BLaER1 treated with 17β-estradiol and CSF1 and Interleukin-3, amounts not matched to agents 10 nM and 100 nM (cell line): ENCODE results near the gene KDM1A.

Experiments used
- H3K27ac ChIP-seq, 11 experiments: shearing (Covaris generic); formaldehyde crosslinking; 2 replicates each; pipeline ENCODE4 v1.8.1; 2022
- H3K27me3 ChIP-seq, 11 experiments: shearing (Covaris generic); formaldehyde crosslinking; 2 replicates each; pipeline ENCODE4 v1.8.1; 2022
- H3K36me3 ChIP-seq, 11 experiments: shearing (Covaris generic); formaldehyde crosslinking; 2 replicates each; pipeline ENCODE4 v1.8.1; 2022
- H3K4me1 ChIP-seq, 10 experiments: shearing (Covaris generic); formaldehyde crosslinking; 2 replicates each; pipeline ENCODE4 v1.8.1; 2022
- H3K4me2 ChIP-seq, 11 experiments: shearing (Covaris generic); formaldehyde crosslinking; 2 replicates each; pipeline ENCODE4 v1.8.1; 2022
- H3K4me3 ChIP-seq, 10 experiments: shearing (Covaris generic); formaldehyde crosslinking; 2 replicates each; pipeline ENCODE4 v1.8.1; 2022
- H3K9ac ChIP-seq, 11 experiments: shearing (Covaris generic); formaldehyde crosslinking; 2 replicates each; pipeline ENCODE4 v1.8.1; 2022
- H3K9me3 ChIP-seq, 11 experiments: shearing (Covaris generic); formaldehyde crosslinking; replicated peaks in 1 of 11; 2 replicates each; pipeline ENCODE4 v1.8.1; 2022
- H4K20me1 ChIP-seq, 11 experiments: shearing (Covaris generic); formaldehyde crosslinking; 2 replicates each; pipeline ENCODE4 v1.8.1; 2022
- Cebpa-rat ChIP-seq, 11 experiments: shearing (Covaris generic); IDR thresholded peaks; 2 replicates each; pipeline ENCODE4 v1.8.1; 2022

KDM1A gene

DNA sequence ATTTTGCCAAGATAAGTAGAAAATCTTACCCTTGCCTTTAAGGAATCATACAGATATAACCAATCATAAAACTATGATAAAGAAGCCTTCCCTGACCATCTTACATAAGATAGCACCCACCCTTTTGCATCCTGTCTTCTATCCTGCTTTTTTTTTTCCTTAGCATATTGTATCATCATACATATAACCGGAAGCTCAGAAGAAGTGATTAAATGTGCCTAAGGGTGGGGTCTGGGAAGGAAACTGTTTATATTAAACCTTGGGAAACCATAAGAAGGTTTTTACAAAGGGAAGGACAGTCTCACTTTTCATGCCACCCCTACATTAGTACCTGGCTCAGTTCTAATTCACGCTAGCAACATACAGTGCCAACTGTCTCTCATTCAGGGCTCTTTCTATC is 82.6 kb downstream of the KDM1A start:
- H3K9ac ChIP-seq, result peak overlapping the region; percentile 2 to 88 (median 82); a peak in 21 of 22 replicates
- no peak for TF ChIP-seq Cebpa-rat (IDR thresholded peaks at IDR 0.05)
- H3K36me3 ChIP-seq, result peaks cover 36 to 56% (median 47%) of the 10 kb centered on the region in 11 experiments
- no peaks in the 10 kb centered on the region for H3K9me3 ChIP-seq
- peak overlapping the region; percentile 43 to 100 (median 96); a peak in 21 of 22 replicates for H3K27ac ChIP-seq
- H3K27me3 ChIP-seq, result no peaks in the 10 kb centered on the region
- peak overlapping the region in 7 of 10 experiments; percentile 6 to 59 (median 40); a peak in 11 of 20 replicates for H3K4me3 ChIP-seq
- H4K20me1 ChIP-seq, result peaks cover 16 to 73% (median 27%) of the 10 kb centered on the region in 11 experiments; a peak in 19 of 22 replicates
- H3K4me2 ChIP-seq, result peak overlapping the region; percentile 75 to 98 (median 88)
- peaks cover 49 to 96% (median 72%) of the 10 kb centered on the region in 10 experiments for H3K4me1 ChIP-seq

GRCh38 chr1:23102289-23102688 is 83.0 kb downstream of the KDM1A start:
- H3K27me3 ChIP-seq, result no peaks in the 10 kb centered on the region
- TF ChIP-seq Cebpa-rat (IDR thresholded peaks at IDR 0.05), result no peak
- peak overlapping the region; percentile 43 to 100 (median 96); a peak in 21 of 22 replicates for H3K27ac ChIP-seq
- H3K4me2 ChIP-seq, result peak overlapping the region; percentile 75 to 98 (median 88)
- H3K9ac ChIP-seq, result peak overlapping the region; percentile 2 to 88 (median 82); a peak in 21 of 22 replicates
- H3K4me3 ChIP-seq, result peak overlapping the region in 7 of 10 experiments; percentile 6 to 59 (median 40); a peak in 11 of 20 replicates
- peaks cover 36 to 56% (median 47%) of the 10 kb centered on the region in 11 experiments for H3K36me3 ChIP-seq
- H3K4me1 ChIP-seq, result peaks cover 49 to 98% (median 72%) of the 10 kb centered on the region in 10 experiments
- H4K20me1 ChIP-seq, result peaks cover 12 to 69% (median 27%) of the 10 kb centered on the region in 11 experiments; a peak in 19 of 22 replicates
- no peaks in the 10 kb centered on the region for H3K9me3 ChIP-seq

GRCh38 chr1:23103001-23103889 is 84.0 kb downstream of the KDM1A start:
- Histone ChIP-seq H3K27me3 (no peaks in the 10 kb centered on the region), H3K27ac (peak overlapping the region; percentile 1 to 100 (median 96); a peak in 21 of 22 replicates), H3K4me2 (peak overlapping the region; percentile 75 to 98 (median 88)), H3K9me3 (no peaks in the 10 kb centered on the region), H3K4me3 (peak overlapping the region in 3 of 10 experiments; percentile 38 to 59 (median 40); a peak in 3 of 20 replicates), H3K36me3 (peaks cover 39 to 56% (median 47%) of the 10 kb centered on the region in 11 experiments), H4K20me1 (peaks cover 3 to 60% (median 26%) of the 10 kb centered on the region in 11 experiments; a peak in 21 of 22 replicates), H3K9ac (peak overlapping the region; percentile 1 to 88 (median 82); a peak in 17 of 22 replicates), H3K4me1 (peaks cover 49 to 88% (median 66%) of the 10 kb centered on the region in 10 experiments)
- no peak for TF ChIP-seq Cebpa-rat (IDR thresholded peaks at IDR 0.05)

DNA sequence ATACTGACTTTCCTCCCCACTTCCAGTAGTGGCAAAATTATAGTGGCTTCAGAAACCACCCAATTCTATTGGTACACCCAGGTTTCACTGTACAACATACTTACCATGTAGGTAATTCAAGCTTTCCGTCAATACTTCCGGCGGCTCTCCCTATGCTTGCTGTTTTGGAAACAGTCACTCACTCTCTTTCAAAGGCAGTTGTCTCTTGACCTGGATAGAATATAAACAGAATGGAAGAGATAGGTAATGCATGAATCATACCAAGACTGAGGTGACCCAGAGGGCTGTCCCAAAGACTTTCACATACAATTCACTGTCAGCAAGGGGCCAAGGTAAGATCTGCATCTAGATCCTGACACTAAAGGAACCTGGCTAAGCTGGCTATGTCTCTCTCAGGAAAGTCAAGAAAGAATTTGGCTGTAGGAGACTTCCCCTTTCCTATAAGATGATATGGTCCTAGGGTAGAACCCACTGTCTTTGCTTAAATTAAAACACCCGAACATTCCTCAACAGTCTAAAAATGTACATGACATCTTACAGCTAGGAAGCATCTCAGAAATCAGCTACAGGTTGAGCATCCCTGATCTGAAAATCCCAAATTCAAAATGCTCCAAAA is 89.8 kb downstream of the KDM1A start:
- no peak overlapping the region for H3K9ac ChIP-seq
- peaks cover 47 to 73% (median 58%) of the 10 kb centered on the region in 11 experiments for H3K36me3 ChIP-seq

DNA sequence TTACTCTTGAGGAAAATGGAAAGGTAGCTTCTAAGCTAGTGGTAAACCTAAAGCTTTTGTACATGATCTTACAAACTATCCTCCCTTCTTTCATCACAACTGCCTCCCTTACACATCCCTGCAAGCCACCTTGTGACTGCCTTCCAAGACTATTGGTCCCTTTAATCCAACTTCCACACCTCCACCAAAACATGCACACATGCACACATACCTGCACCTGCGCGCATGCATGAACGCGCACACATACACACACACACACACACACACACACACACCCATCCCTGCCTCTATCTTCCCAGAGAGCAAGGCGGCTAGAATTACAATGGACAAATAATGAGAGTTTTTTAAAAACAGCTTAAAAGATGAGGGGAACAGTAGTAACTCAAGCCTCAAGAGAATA is 91.1 kb downstream of the KDM1A start:
- H3K36me3 ChIP-seq, result peaks cover 37 to 60% (median 44%) of the 10 kb centered on the region in 11 experiments
- H4K20me1 ChIP-seq, result peaks cover 32 to 100% (median 86%) of the 10 kb centered on the region in 11 experiments; a peak in 21 of 22 replicates
- H3K9ac ChIP-seq, result no peak overlapping the region
- H3K4me1 ChIP-seq, result peaks cover 35 to 85% (median 62%) of the 10 kb centered on the region in 10 experiments
- H3K27ac ChIP-seq, result peak overlapping the region in 1 of 11 experiments; percentile 37; a peak in 2 of 22 replicates
- peak overlapping the region in 5 of 11 experiments; percentile 8 to 88 (median 67); a peak in 7 of 22 replicates for H3K4me2 ChIP-seq
- H3K9me3 ChIP-seq, result no peaks in the 10 kb centered on the region
- no peak for TF ChIP-seq Cebpa-rat (IDR thresholded peaks at IDR 0.05)
- H3K27me3 ChIP-seq, result no peaks in the 10 kb centered on the region
- no peak overlapping the region for H3K4me3 ChIP-seq

More for the DNA sequence above, 89.8 kb downstream of the KDM1A start:
- Histone ChIP-seq H3K4me2 (peak overlapping the region in 3 of 11 experiments; percentile 67 to 88 (median 82); a peak in 3 of 22 replicates), H3K27ac (no peak overlapping the region), H3K4me3 (no peak overlapping the region), H3K27me3 (no peaks in the 10 kb centered on the region), H4K20me1 (peaks cover 25 to 95% (median 72%) of the 10 kb centered on the region in 11 experiments; a peak in 21 of 22 replicates), H3K4me1 (peaks cover 21 to 85% (median 60%) of the 10 kb centered on the region in 10 experiments), H3K9me3 (no peaks in the 10 kb centered on the region)
- no peak for TF ChIP-seq Cebpa-rat (IDR thresholded peaks at IDR 0.05)

DNA sequence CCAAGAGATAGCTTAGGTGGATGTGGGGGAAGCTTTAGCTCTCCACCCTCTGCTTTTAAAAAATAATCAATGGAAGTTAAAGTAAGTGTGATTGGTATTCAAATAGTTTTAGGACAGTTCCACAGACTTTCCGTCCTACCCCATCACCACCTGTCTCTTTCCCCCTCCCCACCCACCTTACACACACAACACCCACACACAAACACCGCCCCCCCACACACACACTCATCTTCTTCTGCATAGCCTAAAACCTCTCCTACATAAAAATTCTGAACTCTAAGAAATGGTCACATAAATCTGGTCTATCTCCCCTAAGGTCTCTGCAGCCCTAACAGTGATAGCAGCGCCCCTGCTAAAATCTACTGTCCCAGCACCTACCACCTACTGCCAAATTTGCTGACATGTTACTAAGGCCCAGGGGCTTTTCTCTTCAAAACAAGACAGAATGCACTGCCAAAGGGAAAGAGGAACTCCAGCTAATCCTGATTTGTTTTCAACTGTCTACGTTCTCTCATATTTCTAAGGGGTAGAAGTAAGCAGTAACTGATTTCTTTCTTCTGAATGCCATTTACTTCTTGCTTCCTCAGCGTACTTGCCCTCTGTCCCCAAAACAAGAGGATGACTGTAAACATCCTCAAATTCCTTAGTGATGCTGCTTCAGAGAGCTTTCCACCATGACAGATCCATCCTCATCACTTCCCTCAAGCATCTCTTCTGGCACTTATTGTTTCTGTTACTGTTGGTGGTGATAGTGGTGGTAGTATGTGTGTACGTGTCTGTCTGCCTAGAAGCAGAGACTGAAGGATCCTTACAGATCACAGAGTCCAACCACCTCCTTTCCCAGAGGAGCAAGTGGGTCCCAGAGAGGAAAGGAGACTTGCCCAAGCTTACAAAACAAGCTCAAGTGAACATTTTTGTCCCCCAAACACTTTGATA is 92.6 kb downstream of the KDM1A start:
- no peak overlapping the region for H3K4me3 ChIP-seq
- H3K4me2 ChIP-seq, result peak overlapping the region in 10 of 11 experiments; percentile 20 to 88 (median 66); a peak in 19 of 22 replicates

DNA sequence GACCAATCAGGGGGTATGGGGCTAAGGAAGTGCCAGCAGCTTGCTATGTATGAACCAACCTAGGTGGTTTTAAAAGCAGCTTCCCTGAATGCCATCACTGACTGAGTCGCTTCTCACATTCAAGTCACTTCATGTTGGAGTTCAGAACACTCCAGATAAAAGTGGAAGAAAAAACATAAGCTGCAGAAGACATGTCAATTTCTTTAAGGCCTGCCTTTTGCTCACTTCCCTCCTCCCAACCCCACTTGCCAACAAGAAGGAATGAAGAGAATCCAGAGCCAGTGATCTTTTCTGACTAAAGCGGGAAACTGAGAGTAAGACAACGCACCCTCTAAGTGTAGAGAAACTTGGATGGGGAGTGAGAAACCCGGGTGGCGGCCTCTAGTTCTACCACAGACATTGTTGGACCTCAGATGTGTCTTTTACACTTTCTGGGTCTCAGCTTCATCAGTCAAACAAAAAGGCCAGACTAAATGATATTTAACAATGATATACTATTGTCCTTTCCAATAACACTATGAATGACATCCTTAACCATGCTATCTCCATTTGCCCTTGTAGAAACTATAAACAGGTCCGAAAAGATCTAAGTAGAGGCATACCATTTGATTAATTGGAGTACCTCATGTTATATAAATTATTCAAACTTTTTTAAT is 95.3 kb downstream of the KDM1A start:
- Histone ChIP-seq H3K36me3 (peaks cover 0 to 23% (median 11%) of the 10 kb centered on the region in 11 experiments; a peak in 13 of 22 replicates), H3K9ac (peak overlapping the region; percentile 28 to 65 (median 42); a peak in 18 of 22 replicates), H3K9me3 (peaks cover 0 to 8% (median 0%) of the 10 kb centered on the region in 11 experiments; a peak in 2 of 22 replicates), H4K20me1 (peaks cover 32 to 100% (median 96%) of the 10 kb centered on the region in 11 experiments; a peak in 21 of 22 replicates), H3K4me1 (peaks cover 54 to 100% (median 95%) of the 10 kb centered on the region in 10 experiments), H3K27ac (peak overlapping the region; percentile 38 to 80 (median 67); a peak in 19 of 22 replicates), H3K4me2 (peak overlapping the region; percentile 19 to 88 (median 65); a peak in 21 of 22 replicates), H3K27me3 (no peaks in the 10 kb centered on the region), H3K4me3 (no peak overlapping the region)
- TF ChIP-seq Cebpa-rat (IDR thresholded peaks at IDR 0.05), result no peak

More for the DNA sequence above, 92.6 kb downstream of the KDM1A start:
- Histone ChIP-seq H3K27ac (peak overlapping the region in 9 of 11 experiments; percentile 1 to 80 (median 38); a peak in 15 of 22 replicates), H3K27me3 (no peaks in the 10 kb centered on the region), H3K9me3 (peaks cover 0 to 8% (median 0%) of the 10 kb centered on the region in 11 experiments; a peak in 2 of 22 replicates), H3K36me3 (peaks cover 22 to 45% (median 33%) of the 10 kb centered on the region in 11 experiments), H4K20me1 (peaks cover 36 to 100% (median 96%) of the 10 kb centered on the region in 11 experiments; a peak in 21 of 22 replicates), H3K9ac (peak overlapping the region in 5 of 11 experiments; percentile 3 to 25 (median 6); a peak in 4 of 22 replicates), H3K4me1 (peaks cover 43 to 85% (median 77%) of the 10 kb centered on the region in 10 experiments)
- no peak for TF ChIP-seq Cebpa-rat (IDR thresholded peaks at IDR 0.05)
